Measurements from ENCODE around the gene STAC3. TPM values are rescaled to one million over a fixed set of nuclear protein-coding genes. Genes with fewer than 3 reads are reported as not detected.

STAC3 gene
- total RNA-seq, 2 donors from 2014 or later = 5.9 to 6.8 TPM

DNA sequence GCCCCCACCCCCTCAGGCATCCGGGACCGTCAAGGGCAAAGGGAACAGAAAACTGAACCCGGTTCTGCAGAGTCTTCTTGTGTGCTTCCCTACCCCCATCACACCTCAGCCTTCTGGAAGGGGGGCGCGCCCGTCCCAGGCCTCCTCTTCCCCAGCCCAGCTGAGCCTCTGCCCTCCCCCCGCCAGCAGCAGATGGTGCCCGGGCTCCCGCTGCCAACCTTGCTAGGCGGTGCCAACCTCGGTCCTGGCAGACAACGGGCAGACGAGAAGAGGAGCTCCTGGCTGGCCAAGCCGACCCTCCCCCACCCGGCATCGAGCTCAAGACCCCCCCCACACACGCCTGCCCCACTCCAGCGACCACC lies 8.7 kb downstream of the STAC3 start:
- Histone ChIP-seq H3K27me3 (ENCODE audit: control insufficient read depth, insufficient read depth, low read length, poor library complexity, severe bottlenecking) (peaks cover 68% of the 10 kb centered on the region), H3K4me3 (ENCODE audit: low read length) (peak overlapping the region; percentile 65), H3K27ac (ENCODE audit: low read depth, low read length) (no peak overlapping the region), H3K36me3 (ENCODE audit: control insufficient read depth, insufficient read depth, low read length) (no peaks in the 10 kb centered on the region), H3K9ac (ENCODE audit: extremely low read depth, low read length, poor library complexity, severe bottlenecking) (no peak overlapping the region), H3K9me3 (ENCODE audit: control insufficient read depth, low read length) (no peaks in the 10 kb centered on the region), H3K4me1 (ENCODE audit: control insufficient read depth, insufficient read depth, low read length) (peaks cover 6% of the 10 kb centered on the region)
- Mint-ChIP-seq H3K4me3 (peak overlapping the region; percentile 54), H3K9me3 (no peaks in the 10 kb centered on the region), H3K27ac (no peak overlapping the region), H3K4me1 (peaks cover 30% of the 10 kb centered on the region), H3K36me3 (ENCODE audit: low read depth) (peaks cover 4% of the 10 kb centered on the region), H3K27me3 (ENCODE audit: insufficient read depth) (peaks cover 75% of the 10 kb centered on the region)
- no peak for DNase-seq
- TF ChIP-seq, protein P1, sequence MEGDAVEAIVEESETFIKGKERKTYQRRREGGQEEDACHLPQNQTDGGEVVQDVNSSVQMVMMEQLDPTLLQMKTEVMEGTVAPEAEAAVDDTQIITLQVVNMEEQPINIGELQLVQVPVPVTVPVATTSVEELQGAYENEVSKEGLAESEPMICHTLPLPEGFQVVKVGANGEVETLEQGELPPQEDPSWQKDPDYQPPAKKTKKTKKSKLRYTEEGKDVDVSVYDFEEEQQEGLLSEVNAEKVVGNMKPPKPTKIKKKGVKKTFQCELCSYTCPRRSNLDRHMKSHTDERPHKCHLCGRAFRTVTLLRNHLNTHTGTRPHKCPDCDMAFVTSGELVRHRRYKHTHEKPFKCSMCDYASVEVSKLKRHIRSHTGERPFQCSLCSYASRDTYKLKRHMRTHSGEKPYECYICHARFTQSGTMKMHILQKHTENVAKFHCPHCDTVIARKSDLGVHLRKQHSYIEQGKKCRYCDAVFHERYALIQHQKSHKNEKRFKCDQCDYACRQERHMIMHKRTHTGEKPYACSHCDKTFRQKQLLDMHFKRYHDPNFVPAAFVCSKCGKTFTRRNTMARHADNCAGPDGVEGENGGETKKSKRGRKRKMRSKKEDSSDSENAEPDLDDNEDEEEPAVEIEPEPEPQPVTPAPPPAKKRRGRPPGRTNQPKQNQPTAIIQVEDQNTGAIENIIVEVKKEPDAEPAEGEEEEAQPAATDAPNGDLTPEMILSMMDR (conservative IDR thresholded peaks at IDR 0.05) = no peak
- WGBS, 2 experiments (ENCODE audit: insufficient coverage in 1 of 2, insufficient read length in 1 of 2) = 6 to 14% methylated on average over 7 to 18 of the region's 18 CpGs

DNA sequence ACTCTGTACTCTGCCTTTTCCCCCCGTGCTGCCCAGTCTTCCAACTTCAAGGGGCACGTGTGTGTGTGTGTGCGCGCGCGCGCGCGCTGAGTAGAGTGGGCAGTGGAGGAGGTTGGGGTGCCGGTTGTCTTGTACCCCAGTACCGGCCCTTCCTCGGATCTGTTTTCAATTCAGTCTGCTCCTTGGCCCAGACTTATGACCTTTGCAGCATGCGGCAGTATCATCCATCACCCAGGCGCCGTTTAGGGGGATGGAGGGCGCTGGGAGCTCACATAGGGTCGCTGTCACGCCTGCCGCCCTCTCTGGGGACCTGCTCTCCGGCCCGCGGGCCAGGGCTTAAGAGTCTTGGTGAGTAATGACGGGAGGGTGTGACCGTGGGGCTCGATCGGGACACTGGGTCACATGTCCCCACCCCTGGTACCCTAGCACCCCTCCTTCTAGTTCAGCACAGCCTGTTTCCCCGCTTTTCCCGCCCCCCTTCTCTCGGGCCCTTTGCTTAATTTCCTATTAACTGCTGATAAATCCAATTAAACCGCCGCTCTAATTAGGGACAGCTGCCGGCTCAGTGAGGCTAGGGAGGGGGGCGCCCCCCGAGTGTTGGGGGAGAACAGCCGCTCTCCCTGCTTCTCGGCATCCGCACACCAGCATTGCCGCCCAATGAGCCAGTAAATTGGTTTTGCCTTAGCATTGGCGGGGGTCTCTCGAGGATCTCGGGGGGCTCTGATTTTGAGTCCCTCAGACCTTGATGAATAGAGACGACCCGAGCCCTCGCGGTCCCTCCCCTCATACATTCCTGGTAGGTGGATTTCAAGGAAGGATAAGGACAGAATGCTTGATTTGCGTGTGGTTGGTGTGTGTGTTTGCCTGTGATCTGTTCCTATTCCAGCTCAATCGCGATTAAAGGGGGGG lies 9.3 kb downstream of the STAC3 start:
- Mint-ChIP-seq H3K27ac (no peak overlapping the region), H3K4me1 (peaks cover 30% of the 10 kb centered on the region), H3K9me3 (no peaks in the 10 kb centered on the region), H3K27me3 (ENCODE audit: insufficient read depth) (peaks cover 82% of the 10 kb centered on the region), H3K4me3 (no peak overlapping the region), H3K36me3 (ENCODE audit: low read depth) (peaks cover 2% of the 10 kb centered on the region)
- peak; percentile 67 for DNase-seq
- peak overlapping the region; percentile 66 for H3K27ac ChIP-seq (ENCODE audit: low read depth, low read length)
- H3K27me3 ChIP-seq (ENCODE audit: control insufficient read depth, insufficient read depth, low read length, poor library complexity, severe bottlenecking) = peaks cover 74% of the 10 kb centered on the region
- WGBS, 2 experiments (ENCODE audit: insufficient coverage in 1 of 2, insufficient read length in 1 of 2) = 10 to 16% methylated on average over 16 to 47 of the region's 48 CpGs
- H3K36me3 ChIP-seq (ENCODE audit: control insufficient read depth, insufficient read depth, low read length) = no peaks in the 10 kb centered on the region
- H3K9me3 ChIP-seq (ENCODE audit: control insufficient read depth, low read length) = no peaks in the 10 kb centered on the region
- H3K9ac ChIP-seq (ENCODE audit: extremely low read depth, low read length, poor library complexity, severe bottlenecking) = no peak overlapping the region
- TF ChIP-seq, protein P1 (conservative IDR thresholded peaks at IDR 0.05) = no peak
- no peak overlapping the region for H3K4me3 ChIP-seq (ENCODE audit: low read length)
- H3K4me1 ChIP-seq (ENCODE audit: control insufficient read depth, insufficient read depth, low read length) = peaks cover 6% of the 10 kb centered on the region

DNA sequence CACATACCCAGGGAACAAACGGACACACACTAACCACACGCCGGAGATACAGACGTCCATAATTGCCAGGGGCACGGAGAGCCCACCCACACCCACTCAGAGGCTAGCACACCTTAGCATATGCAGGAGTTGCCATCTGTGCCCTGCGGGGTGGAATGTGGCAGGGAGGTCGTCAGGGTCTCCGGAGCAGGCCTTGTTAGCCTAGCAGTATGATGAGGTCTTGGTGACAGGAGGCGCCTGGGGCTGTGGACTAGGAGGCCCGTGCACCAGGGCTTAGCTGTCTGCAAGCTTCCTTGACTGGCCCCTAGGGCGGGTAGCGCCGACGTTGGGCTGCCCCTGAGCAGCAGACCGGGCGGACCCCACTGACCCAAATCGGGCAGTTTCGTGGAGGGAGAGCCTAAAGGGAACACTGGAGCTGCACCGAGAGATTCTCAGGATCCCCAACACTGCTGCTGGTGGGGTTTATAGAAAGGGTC lies 10.0 kb downstream of the STAC3 start:
- H3K9ac ChIP-seq (ENCODE audit: extremely low read depth, low read length, poor library complexity, severe bottlenecking) = no peak overlapping the region
- Mint-ChIP-seq H3K36me3 (ENCODE audit: low read depth) (no peaks in the 10 kb centered on the region), H3K4me1 (peaks cover 30% of the 10 kb centered on the region), H3K9me3 (no peaks in the 10 kb centered on the region), H3K27me3 (ENCODE audit: insufficient read depth) (peaks cover 89% of the 10 kb centered on the region), H3K4me3 (peak overlapping the region; percentile 40), H3K27ac (no peak overlapping the region)
- H3K36me3 ChIP-seq (ENCODE audit: control insufficient read depth, insufficient read depth, low read length) = no peaks in the 10 kb centered on the region
- DNase-seq = peak; percentile 88
- no peak overlapping the region for H3K4me3 ChIP-seq (ENCODE audit: low read length)
- H3K27ac ChIP-seq (ENCODE audit: low read depth, low read length) = peak overlapping the region; percentile 92
- H3K9me3 ChIP-seq (ENCODE audit: control insufficient read depth, low read length) = no peaks in the 10 kb centered on the region
- peaks cover 81% of the 10 kb centered on the region for H3K27me3 ChIP-seq (ENCODE audit: control insufficient read depth, insufficient read depth, low read length, poor library complexity, severe bottlenecking)
- TF ChIP-seq, protein P1 (conservative IDR thresholded peaks at IDR 0.05) = peak; percentile 53
- WGBS, 2 experiments (ENCODE audit: insufficient coverage in 1 of 2, insufficient read length in 1 of 2) = 12 to 17% methylated on average over 13 to 19 of the region's 19 CpGs
- peaks cover 6% of the 10 kb centered on the region for H3K4me1 ChIP-seq (ENCODE audit: control insufficient read depth, insufficient read depth, low read length)
